AG09309 (cell line): ENCODE data around the gene DACT3.

Source experiments
- DNase-seq: peaks from one replicate; pipeline ENCODE4 v3.0.0-alpha.2; 2010; ENCODE audit warnings: low read depth
- H3K4me3 ChIP-seq: 2 replicates; pipeline ENCODE4 v1.5.1; 2011; ENCODE audit warnings: mild to moderate bottlenecking, low read depth, low read length, moderate library complexity; ENCODE audit not compliant: control insufficient read depth
- TF ChIP-seq, protein P1 (sequence below): IDR thresholded peaks from 2 replicates; pipeline ENCODE4 v1.5.1; 2011; ENCODE audit warnings: mild to moderate bottlenecking, low read depth, low read length, inconsistent platforms; ENCODE audit not compliant: insufficient read depth, control insufficient read depth; ENCODE audit errors: missing control alignments

DACT3 gene

DNA sequence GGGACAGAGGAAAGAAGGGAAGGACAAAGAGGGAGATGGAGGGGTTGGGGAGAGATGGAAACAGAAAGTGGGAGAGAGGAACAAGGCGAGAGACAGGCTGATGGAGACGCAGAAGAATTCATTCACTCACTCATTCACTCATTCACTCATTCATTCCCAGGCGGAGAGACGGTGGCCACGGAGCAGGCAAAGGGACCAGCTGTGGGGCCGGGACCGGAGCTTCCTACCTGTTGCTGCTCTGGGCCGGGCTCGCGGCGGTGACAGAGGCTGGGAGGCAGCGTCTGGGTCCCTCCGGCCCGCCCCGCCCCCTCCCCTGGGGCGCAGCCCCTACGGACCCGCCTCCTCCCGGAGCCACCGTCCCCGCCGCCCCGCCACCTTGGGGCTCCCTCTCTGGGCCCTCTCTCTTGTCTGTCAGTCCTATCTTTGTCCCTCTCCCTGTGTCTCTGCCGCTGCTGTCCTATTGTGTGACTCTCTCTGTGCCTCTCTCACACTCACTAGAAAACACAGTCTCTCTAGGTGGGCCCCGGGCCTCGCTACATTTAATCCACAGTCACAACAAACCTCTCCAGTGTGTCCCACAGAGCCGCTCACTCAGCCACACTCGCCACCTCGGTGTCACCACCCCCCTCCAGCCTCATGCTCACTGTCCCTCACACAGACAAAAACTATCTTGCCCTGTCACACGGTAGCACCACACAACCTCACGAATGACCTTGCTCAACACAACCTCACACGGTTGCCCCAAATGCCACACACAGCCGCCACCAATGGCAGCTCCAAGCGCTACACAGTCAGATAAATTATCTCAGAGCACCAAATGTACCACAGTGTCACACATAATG, 24.8 kb downstream of the DACT3 start, which contains the start of gene GNG8:
TSS of gene GNG8 (minus strand) at position 283 of the 842 bp plus-strand sequence. CDS start 1,520 bp downstream, outside the sequence.
- DNase-seq = no peak
- TF ChIP-seq, protein P1, sequence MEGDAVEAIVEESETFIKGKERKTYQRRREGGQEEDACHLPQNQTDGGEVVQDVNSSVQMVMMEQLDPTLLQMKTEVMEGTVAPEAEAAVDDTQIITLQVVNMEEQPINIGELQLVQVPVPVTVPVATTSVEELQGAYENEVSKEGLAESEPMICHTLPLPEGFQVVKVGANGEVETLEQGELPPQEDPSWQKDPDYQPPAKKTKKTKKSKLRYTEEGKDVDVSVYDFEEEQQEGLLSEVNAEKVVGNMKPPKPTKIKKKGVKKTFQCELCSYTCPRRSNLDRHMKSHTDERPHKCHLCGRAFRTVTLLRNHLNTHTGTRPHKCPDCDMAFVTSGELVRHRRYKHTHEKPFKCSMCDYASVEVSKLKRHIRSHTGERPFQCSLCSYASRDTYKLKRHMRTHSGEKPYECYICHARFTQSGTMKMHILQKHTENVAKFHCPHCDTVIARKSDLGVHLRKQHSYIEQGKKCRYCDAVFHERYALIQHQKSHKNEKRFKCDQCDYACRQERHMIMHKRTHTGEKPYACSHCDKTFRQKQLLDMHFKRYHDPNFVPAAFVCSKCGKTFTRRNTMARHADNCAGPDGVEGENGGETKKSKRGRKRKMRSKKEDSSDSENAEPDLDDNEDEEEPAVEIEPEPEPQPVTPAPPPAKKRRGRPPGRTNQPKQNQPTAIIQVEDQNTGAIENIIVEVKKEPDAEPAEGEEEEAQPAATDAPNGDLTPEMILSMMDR = no peak
- H3K4me3 ChIP-seq = no peak within 1 kb of the TSS

DNA sequence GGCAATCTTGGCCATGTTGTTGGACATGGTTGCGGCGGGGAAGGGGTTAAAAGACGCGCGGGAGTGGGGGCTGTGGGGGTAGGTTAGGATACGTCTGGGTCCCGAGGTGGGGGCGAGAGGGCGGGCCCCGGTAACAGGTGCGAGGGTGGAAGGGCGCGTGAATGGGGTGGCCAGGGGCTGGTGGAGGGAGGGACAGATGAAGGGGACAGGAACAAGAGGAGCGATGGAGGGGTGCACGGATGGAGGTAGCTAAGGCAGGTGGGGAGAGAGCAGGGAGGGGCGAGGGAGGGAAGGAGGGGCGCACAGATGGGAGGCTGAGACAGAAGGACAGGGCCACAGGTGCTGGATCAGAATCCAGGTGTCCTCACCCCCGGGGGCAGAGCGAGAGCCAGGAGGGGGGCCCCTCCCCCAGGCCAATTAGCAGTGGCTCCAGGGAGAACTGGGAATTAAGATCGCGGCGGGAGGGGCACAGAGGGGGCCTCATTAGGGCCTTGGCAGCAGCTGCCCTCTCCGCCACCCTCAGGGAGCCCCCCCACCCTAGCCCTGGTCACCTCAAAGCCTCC, 26.2 kb downstream of the DACT3 start:
- TF ChIP-seq, protein P1 = no peak
- H3K4me3 ChIP-seq = peak overlapping the region; percentile 27
- no peak for DNase-seq

DNA sequence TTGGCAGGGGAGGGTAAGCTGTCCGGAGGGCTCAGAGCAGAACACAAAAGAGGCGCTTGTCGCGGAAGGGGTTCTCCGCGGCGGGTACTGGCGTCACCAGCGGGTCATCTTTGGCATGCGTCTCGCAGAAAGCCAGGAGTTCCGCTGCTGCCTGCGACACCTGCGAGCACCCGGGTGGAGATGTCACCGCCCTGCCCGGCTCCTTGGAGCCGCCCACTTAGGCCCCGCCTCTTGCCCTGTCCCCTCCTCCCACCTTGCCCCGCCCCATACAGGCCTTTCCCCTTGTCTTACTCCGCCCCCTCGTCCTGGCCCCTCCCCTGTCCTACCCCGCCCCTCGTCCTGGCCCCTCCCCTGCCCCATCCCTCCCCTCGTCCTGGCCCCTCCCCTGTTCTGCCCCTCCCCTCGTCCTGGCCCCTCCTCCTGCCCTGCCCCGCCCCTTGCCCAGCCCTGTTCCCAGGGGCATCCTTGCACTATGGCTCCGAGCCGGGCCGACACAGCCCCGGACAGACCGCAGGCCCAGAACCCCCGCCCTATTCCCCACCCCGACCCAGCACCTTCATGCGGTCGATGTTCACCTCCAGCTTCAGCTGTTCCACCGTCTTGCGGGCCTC, 26.8 kb downstream of the DACT3 start:
- TF ChIP-seq, protein P1 = no peak
- peak overlapping the region; percentile 27 for H3K4me3 ChIP-seq
- DNase-seq = no peak

DNA sequence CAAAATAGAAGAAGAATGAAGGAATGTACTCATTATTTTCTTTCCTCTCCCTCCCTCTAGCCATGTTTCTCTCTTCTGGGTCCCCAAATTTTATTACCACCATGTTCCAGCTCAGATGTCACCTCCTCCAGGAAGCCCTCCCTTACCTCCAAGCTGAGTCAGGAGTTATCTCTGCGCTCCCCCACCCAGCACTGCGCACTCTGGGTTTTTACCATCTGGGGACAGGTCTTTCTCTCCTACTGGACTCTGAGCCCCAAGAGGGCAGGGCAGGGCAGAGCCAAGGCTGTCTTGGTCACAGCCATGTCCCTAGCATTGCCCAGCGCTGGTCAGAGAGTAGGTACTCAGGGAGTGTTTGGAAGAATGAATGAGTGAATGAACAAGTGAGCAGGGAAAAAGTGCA, 27.9 kb downstream of the DACT3 start:
- no peak overlapping the region for H3K4me3 ChIP-seq
- DNase-seq = no peak
- TF ChIP-seq, protein P1 = no peak

DNA sequence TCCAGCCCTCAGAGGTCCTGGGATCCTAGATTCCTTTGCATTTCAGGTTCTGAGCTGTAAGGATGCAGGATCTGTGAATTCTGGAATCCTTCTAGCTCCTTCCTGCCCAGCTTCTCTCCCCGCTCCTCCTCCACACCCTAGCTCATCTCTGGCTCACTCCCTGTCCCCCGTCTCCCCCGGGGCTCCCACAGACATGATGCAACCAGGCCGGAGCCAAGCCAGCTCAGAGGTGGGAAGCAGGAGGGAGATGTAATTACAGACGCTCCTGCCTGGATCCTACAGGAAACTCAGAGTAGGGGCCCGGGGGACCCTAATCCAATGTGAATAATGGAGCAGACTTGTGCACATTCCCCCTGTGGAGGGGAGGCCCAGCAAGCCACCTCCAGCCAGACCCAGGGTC, 29.5 kb downstream of the DACT3 start:
- TF ChIP-seq, protein P1 = no peak
- H3K4me3 ChIP-seq = no peak overlapping the region
- no peak for DNase-seq

DNA sequence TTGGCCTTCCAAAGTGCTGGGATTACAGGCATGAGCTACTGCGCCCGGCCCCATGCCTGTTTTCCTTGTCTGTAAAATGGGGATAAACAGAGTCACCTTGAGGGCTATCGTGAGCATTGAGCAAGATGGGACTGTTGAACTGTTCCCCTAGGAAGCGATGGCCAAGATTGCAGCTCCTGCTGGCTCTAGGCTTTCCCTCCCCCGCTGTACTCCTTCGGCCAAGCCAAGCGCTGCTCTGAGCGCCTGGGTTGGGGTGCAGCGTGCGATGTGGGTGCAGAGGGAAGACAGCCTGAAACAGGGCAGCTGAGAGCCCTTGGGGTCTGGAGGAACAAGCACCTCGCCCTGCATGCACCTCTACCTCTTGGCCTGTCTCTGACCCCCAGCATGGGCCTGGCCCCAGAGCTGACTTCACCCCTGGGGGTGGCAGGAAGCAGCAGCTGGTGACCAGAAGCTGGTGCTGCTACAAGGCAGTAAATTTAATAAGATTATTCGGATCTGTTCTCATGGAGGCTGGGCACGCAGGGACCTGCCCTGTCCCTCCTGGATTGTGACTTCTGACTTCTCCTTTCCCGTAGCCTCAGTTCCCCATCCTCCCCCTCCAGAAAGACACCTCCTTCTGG, 30.3 kb downstream of the DACT3 start:
- TF ChIP-seq, protein P1 = no peak

More for the DNA sequence above, 30.3 kb downstream of the DACT3 start:
- H3K4me3 ChIP-seq = no peak overlapping the region
- no peak for DNase-seq
